GM18909 (cell line): ENCODE data around the gene ZNF532.
A peak's percentile ranks its signal among the peaks of the same experiment; 100 is the strongest.

Experiments
- ATAC-seq: cut with Tn5 transposase; IDR thresholded peaks from one replicate; pipeline ENCODE4 v1.9.1; 2021; ENCODE audit warnings: mild to moderate bottlenecking; ENCODE audit not compliant: unreplicated experiment, poor library complexity

ZNF532 gene

GRCh38 chr18:58929206-58929605 lies 64.5 kb downstream of the ZNF532 start:
- ATAC-seq, result no peak

- no peak for ATAC-seq
Observed at GRCh38 chr18:58934356-58934755, 69.7 kb downstream of the ZNF532 start.

DNA sequence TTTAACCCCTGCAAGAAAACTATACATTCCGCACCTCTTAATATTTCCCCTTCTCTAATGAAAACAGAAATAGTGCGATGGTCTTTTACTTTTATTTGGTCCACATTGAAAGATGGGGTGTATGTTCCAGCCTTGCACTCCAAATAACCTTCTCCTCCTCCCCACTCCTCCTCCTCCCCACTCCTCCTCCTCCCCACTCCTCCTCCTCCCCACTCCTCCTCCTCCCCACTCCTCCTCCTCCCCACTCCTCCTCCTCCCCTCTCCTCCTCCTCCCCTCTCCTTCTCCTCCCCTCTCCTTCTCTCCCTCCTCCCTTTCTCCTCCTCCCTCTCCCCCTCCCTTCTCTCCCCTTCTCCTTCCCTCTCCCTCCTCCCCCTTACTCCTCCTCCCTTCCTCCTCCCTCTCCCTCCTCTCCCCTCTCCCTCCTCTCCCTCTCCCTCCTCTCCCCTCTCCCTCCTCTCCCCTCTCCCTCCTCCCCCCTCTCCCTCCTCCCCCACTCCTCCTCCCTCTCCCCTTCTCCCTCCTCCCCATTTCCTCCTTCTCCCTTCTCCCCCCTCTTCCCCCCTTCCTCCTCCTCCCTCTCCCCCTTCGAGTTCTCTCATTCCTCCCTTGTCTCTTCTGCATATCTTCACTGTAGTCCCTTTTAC lies 70.4 kb downstream of the ZNF532 start:
- no peak for ATAC-seq

DNA sequence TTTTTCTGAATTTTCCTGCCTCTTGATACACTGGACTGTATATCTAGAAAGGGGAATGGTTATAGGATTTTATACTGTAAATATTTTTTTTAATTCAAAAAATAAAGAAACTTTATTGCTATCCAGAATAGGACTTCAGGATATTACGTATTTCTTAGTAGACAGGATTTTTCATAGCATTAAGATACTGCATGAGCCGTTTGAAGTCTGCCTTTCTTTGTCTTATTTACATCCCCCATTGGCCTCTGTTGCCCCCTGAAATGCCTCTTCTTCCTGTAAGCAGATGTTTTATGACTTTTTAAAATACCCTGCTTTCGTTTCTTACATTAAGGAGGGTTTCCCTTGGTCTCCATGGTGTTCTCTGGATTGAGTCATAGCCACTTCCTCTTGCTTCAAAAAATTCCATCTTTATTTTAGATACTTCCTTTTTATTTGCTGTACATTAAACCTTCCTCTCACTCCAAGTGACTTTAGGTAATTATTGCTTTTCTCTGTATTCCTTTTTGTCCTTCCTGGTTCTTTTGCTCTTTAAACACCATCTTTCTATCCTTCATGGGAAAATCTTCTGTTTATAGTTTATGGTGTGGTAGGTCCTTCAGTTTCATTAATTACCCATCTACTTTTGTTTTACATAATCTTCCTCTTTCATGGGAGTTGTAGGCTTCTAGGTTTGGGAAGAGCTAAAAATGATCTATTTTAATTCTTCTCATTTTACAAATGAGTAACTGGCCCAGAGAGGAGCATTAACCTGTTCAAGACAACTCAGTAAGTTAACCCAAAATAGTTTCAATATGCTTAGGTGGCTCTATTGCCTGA lies 72.6 kb downstream of the ZNF532 start:
- no peak for ATAC-seq

DNA sequence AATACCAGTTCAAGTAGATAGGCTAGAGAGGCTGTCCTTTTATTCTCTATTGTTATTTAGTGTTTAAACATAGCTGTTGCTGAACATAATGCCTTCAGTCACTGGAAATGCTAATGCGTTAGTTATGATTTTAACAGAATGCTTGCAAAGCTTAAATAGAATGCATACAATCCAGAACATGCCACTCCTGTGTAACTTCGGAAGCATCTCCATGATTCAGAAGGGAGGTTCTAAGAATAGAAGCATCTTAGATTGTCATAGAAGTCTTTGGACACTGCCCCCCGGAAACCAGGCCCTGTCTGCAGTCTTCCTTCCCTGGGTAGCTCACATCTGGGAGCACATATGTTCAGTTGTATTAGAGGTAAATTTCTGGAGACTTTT lies 73.2 kb downstream of the ZNF532 start:
- ATAC-seq, result no peak

DNA sequence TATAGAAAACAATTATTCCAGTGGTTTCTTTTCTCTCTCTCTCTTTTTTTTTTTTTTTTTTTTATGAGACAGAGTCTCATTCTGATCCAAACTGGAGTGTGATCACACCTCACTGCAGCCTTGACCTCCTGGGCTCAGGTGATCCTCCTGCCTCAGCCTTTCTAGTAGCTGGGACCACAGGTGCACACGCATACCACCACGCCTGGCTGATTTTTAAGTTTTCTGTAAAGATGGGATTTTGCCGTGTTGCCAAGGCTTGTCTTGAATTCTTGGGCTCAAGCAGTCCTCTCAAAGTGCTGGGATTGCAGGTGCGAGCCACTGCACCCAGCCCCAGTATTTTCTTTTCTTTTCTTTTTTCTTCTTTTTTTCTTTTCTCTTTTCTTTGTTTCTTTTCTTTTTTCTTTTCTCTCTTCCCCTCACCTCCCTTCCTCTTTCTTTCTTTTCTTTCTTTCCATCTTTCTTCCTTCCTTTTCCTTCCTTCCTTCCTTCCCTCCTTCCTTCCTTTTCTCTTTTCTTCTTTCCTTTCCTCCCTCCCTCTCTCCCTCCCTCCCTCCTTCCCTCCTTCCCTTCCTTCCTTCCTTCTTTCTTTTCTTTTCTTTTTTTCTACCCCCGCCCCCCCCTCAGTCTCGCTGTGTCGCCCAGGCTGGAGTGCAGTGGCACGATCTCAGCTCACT lies 76.9 kb downstream of the ZNF532 start:
- ATAC-seq, result no peak

DNA sequence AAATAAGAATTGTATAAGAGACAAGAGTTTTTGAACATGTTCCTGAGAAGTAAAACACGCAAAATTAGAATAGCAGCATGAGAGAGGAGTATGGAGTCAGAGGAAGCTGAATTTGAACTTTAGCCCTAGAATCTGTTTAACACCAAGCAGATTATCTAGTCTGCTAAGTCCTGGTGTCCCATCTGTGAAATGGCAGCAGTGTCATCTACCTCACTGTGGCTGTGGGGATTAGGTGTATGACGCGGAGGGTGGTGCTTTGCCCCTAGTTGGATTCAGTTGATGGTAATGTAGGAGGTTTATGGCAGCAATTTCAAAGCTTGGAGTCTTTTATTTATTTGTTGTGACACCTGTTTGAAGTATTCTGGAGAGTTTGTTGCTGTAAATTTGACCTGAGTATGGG lies 79.2 kb downstream of the ZNF532 start:
- ATAC-seq, result no peak

DNA sequence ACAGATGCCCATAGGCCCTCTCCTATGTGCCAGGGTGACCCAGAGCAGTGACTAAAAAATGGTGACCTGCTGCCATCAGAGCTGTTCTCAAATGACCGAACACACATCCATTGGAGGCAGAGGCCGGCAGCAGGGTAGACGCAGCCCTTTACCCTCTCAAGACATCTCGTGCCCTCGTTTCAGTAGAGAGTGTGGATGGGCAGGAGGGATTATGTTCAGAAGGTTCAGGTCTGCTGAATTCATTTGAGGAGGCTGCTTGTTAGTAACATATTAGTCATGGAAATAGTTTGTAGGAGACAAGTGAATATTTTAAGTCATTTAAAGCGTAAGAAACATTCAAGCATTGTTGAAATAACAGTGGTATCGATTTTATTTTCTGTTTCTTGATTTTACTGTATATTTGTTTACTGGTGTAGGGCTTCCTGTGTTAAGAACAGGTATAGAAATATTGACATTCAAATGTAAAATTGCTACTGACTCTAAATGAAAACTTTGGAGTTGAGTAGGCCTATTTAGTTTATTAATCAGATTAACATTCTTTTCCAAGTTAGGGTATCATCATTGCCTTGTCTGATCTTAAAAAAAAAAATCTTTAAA lies 82.6 kb downstream of the ZNF532 start:
- peak; percentile 45 for ATAC-seq

GRCh38 chr18:58949031-58949430 lies 84.4 kb downstream of the ZNF532 start:
- ATAC-seq, result no peak

DNA sequence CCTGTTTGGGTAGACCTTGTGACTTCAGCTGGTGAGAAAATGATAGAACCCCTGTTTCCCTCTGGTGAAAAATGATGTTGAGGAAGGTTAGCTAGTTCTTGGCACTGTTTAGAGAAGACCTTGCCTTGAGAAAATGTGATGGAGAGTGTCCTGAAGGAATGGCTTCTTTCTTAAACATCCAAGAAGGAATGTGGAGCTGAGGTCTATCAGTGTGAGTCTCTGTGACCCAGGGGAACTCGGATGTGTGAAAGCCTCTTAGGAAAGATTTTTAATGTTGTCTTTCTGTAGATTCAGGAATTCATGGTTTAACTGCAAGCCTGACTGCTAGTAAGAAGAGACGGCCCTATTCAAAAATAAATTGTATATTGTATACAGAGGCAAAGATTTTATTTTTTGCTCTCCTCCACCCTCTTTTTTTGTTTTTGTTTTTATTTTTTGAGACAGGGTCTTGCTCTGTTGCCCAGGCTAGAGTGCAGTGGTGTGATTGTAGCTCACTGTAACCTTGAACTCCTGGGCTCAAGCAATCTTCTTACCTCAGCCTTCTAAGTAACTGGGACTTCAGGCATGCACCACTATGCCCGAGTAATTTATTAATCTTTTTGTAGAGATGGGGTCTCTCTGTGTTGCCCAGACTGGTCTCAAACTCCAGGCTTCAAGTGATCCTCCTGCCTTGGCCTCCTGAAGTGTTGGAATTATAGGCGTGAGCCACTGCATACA lies 87.5 kb downstream of the ZNF532 start:
- no peak for ATAC-seq

- no peak for ATAC-seq
Observed at GRCh38 chr18:58952858-58953257, 88.2 kb downstream of the ZNF532 start.

- no peak for ATAC-seq
Observed at GRCh38 chr18:58953627-58954026, 89.0 kb downstream of the ZNF532 start.

GRCh38 chr18:58955001-58955400 lies 90.3 kb downstream of the ZNF532 start:
- ATAC-seq, result no peak

DNA sequence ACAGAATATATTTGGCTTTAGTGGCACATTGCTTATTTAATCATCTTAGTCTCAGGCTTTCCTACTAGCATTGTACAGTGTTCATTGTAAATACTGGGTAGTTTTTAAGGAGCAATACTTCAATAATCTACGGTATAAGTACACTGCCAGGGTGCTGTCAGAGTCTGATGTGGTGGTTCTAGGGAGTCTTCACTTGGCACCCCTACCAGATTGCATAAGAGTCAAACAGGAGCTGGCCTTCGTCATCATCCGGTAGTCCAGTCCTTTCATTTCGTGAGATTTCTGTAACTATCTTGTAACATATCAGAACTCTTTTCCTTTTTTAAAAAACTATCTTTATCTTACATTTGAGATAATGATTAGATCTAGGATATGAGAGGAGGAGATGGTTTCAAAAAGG lies 91.1 kb downstream of the ZNF532 start:
- ATAC-seq, result no peak

DNA sequence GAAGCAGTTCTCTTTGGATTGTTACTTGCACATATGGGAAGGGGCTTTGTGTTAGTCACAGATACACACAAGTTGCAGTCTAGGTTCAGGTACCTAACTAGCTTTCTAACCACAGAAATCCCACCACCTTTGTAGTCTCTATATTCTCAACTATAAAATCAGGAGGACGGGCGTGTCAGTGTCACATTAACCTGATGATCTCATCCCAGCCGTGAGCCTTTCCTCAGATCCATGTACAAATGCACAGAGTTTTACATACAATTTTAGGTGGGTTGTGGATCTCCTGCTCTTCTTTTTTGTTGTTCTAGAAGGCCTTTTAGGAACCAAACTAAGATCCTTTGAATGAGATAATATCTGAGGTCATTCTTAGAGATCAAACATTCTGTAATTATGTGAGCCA lies 94.0 kb downstream of the ZNF532 start:
- no peak for ATAC-seq

DNA sequence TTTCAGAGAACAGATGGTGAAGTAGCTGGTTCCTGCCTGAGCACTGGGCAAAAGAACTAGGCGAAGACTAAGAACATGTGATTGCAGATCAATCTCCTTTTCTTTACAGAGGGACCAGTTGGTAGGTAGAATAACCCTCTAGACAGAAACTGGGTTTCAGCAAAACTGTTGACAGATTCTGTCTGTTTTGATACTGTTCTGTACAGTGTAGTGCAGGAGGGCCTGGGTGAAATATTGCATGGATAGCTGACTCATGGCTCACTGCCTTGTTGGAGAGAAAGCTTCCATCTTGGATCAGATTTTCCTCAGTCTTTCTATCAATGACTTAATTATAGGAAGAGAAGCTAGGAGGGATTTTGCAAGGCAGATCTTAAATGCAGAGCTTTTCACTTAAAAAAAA lies 95.8 kb downstream of the ZNF532 start:
- no peak for ATAC-seq

DNA sequence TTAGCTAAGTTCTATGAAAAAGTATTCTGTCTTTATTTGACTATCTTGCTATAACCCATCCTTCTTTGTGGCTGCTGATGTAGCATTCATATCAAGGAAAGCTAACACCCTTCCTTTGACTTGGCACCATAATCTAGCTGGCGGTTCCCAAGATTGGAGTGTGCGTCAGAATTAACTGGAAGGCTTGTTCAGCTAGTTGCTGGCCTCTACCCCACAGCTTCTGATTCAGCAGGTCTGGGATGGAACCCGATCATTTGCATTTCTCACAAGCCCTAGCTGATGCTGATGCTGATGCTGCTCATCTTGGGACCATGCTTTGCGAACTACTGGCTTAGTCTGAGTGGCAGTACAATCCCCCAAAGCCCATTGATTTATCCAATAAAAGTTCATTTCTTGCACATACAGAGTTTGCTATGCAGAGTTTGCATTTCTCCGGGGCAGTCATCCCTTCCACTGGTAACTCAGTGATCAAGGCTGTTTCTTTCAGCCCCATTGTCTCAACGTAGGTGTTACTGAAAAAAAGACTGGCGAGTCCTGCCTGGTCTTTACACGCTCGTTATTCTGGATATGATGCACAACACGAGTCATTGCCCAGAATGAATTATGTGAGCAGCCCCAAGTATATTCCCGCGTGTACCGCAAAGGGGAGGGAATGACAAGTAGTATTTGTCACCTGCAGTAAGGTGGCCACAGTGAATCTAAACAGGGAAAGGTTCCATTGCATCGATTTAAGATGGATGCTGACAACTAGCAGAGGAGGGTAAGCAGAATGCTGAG lies 96.5 kb downstream of the ZNF532 start:
- ATAC-seq, result no peak

- ATAC-seq, result no peak
Observed at GRCh38 chr18:58962336-58962735, 97.7 kb downstream of the ZNF532 start.

DNA sequence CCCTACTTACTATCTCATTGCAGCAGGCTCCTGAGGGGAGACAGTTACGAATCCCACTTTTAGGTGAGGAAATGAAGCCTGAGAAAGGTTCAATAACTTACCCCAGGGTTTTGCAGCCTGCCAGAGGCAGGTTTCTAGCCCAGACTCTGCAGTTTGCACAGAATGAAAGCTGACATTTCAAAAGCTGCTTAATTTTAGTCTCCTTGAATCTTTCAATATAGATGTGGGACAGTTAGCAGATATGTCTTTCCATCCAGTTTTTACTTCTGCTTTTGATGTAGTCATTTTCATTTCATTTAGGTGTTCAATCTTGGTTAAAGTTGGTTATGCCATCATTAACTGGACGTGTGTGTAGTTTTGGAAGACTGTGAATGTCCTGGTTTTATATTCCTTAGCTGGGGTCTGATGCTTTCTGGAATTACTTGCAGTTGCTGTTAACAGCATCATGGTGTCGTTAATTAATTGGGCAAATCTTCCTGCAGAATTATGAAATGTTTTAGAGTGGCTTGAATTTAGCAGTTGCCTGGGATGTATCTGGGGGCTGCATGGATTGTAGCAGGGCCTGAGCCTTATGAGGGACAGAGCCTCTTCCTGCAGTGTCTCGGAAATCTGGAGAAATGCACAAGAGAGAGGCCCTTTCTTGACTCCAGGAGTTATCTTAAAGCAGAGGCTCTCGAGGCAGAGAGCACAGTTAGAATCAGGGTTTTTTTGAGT lies 100.8 kb downstream of the ZNF532 start:
- no peak for ATAC-seq
